Measurements from ENCODE around the gene CBR4. TPM values are rescaled to one million over a fixed set of nuclear protein-coding genes. Genes with fewer than 3 reads are reported as not detected.
"Not testable (repeated sequence)": the region's sequence is repeated elsewhere in the genome, so short reads cannot be mapped to it uniquely, and the experiment has no call there.

CBR4 gene
- total and polyA plus RNA-seq, 2 donors (not counting 3 experiments of a cell fraction or from before 2014, with no cell fraction given) = 4.8 to 26.3 TPM

DNA sequence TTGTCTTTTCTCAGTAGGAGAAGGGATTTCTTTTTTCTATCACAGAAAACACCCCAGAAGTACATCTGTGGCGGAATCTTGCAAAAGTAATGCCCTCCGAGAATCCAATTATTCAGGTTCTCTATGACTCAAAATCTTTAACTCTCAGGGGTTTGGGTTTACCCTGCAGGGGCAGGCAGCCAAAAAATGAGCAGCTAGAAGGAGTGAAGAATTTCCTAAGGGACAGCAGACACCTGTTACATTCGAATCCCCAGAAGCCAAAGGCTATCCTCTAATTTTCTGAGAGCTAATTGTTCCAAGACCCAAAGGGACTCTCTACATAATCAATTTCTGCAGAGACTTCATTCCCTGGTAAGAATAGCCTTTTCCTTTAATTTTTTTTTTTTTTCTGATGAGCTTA, 27.5 kb upstream of the CBR4 start:
- no peaks in the 10 kb centered on the region for H3K27me3 ChIP-seq (ENCODE audit: control insufficient read depth in 2 of 2, insufficient read depth in 2 of 2, low read length in 2 of 2)
- no peak for FAIRE-seq
- dilution Hi-C loops (cut with MboI; ENCODE audit: extremely low pct_ligation_motif_present, low sequenced_read_pairs) = no loop called here

DNA sequence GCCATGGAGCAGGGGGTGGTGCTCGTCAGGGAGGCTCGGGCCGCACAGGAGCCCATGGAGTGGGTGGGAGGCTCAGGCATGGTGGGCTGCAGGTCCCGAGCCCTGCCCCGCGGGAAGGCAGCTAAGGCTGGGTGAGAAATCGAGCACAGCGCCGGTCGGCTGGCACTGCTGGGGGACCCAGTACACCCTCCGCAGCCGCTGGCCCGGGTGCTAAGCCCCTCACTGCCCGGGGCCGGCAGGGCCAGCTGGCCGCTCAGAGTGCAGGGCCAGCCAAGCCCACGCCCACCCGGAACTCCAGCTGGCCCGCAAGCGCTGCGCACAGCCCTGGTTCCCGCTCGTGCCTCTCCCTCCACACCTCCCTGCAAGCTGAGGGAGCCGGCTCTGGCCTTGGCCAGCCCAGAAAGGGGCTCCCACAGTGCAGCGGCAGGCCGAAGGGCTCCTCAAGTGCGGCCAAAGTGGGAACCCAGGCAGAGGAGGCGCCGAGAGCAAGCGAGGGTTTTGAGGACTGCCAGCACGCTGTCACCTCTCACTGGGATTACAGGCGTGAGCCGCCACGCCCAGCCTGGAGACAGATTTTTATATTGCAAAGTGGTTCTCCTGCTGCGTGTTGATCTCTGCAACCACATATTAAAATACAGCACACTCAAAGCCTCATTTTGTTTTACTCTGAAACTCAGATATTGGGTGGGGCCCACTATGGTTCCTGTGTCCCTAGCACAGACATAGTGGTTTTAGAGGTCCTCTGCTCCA, 26.0 kb upstream of the CBR4 start:
- H3K4me3 ChIP-seq (replicated peaks in 1 of 3; ENCODE audit: insufficient read depth in 1 of 3, low read depth in 1 of 3, low read length in 3 of 3); POLR2A ChIA-PET; H3K9me1 ChIP-seq (replicated peaks; ENCODE audit: control insufficient read depth, extremely low read depth, insufficient read depth, low read length); CTCF ChIA-PET; BruUV-seq (replicated peaks); dilution Hi-C loops (cut with MboI; ENCODE audit: extremely low pct_ligation_motif_present, low sequenced_read_pairs); H3K4me1 ChIP-seq (ENCODE audit: control insufficient read depth, extremely low read depth, insufficient read depth, low read length); H3K9ac ChIP-seq (replicated peaks; ENCODE audit: extremely low read depth, insufficient read depth, low read length); DNase-seq (ENCODE audit: low read depth, low spot score); H4K20me1 ChIP-seq (replicated peaks; ENCODE audit: control insufficient read depth, extremely low read depth, insufficient read depth, low read length); H2AFZ ChIP-seq (ENCODE audit: low read depth, low read length); H3K36me3 ChIP-seq (ENCODE audit: control insufficient read depth in 2 of 2, extremely low read depth in 1 of 2, insufficient read depth in 2 of 2, low read length in 2 of 2); FAIRE-seq; H3K9me3 ChIP-seq (replicated peaks; ENCODE audit: control insufficient read depth, insufficient read depth, low read length); intact Hi-C loops (cut with micrococcal nuclease); H3K4me2 ChIP-seq (ENCODE audit: insufficient read depth, low read length); H3K27me3 ChIP-seq (ENCODE audit: control insufficient read depth in 2 of 2, insufficient read depth in 2 of 2, low read length in 2 of 2); H3K27ac ChIP-seq (ENCODE audit: insufficient read depth, low read depth, low read length); H3K79me2 ChIP-seq (ENCODE audit: control insufficient read depth, insufficient read depth, low read length): not testable (repeated sequence)

More for the DNA sequence above, 27.5 kb upstream of the CBR4 start:
- H3K36me3 ChIP-seq (ENCODE audit: control insufficient read depth in 2 of 2, extremely low read depth in 1 of 2, insufficient read depth in 2 of 2, low read length in 2 of 2) = no peaks in the 10 kb centered on the region
- ChIA-PET POLR2A (interaction anchor here (0.7 kb wide), 1 partner anchor 49 kb away, joined by 4 read pairs; no protein-coding TSS in a partner anchor), CTCF (no interaction called here)
- H3K9ac ChIP-seq (replicated peaks; ENCODE audit: extremely low read depth, insufficient read depth, low read length) = no peak overlapping the region
- no peaks in the 10 kb centered on the region for H3K4me1 ChIP-seq (ENCODE audit: control insufficient read depth, extremely low read depth, insufficient read depth, low read length)
- DNase-seq (ENCODE audit: low read depth, low spot score) = no peak
- no TSS peak for BruUV-seq (replicated peaks)
- no peak overlapping the region for H3K4me3 ChIP-seq (replicated peaks in 1 of 3; ENCODE audit: insufficient read depth in 1 of 3, low read depth in 1 of 3, low read length in 3 of 3)
- no peak overlapping the region for H3K4me2 ChIP-seq (ENCODE audit: insufficient read depth, low read length)
- H2AFZ ChIP-seq (ENCODE audit: low read depth, low read length) = no peak overlapping the region
- H3K9me3 ChIP-seq (replicated peaks; ENCODE audit: control insufficient read depth, insufficient read depth, low read length) = no peaks in the 10 kb centered on the region
- H4K20me1 ChIP-seq (replicated peaks; ENCODE audit: control insufficient read depth, extremely low read depth, insufficient read depth, low read length) = no peaks in the 10 kb centered on the region
- no peaks in the 10 kb centered on the region for H3K79me2 ChIP-seq (ENCODE audit: control insufficient read depth, insufficient read depth, low read length)
- no peak overlapping the region for H3K27ac ChIP-seq (ENCODE audit: insufficient read depth, low read depth, low read length)
- intact Hi-C loops (cut with micrococcal nuclease) = no loop called here
- no peak for TF ChIP-seq POLR2AphosphoS5 (IDR thresholded peaks at IDR 0.05; ENCODE audit: insufficient read depth, low read depth, low read length)
- TF ChIP-seq POLR2A (IDR thresholded peaks at IDR 0.05; ENCODE audit: low read depth, low read length) = no peak
- no peak for TF ChIP-seq EZH2 (IDR thresholded peaks at IDR 0.05; ENCODE audit: borderline replicate concordance, low read depth, low read length, severe bottlenecking)
- TF ChIP-seq JUN (IDR thresholded peaks at IDR 0.05; ENCODE audit: borderline replicate concordance, insufficient read depth, insufficient read length, low read depth) = no peak
- no peak for TF ChIP-seq MAX (IDR thresholded peaks at IDR 0.05; ENCODE audit: insufficient read depth, insufficient read length)
- no peak for TF ChIP-seq MYC (IDR thresholded peaks at IDR 0.05; ENCODE audit: low read depth, low read length)
- no peak for TF ChIP-seq CTCF (IDR thresholded peaks at IDR 0.05; ENCODE audit: extremely low read depth in 1 of 2, insufficient read depth in 1 of 2, low read depth in 1 of 2, low read length in 2 of 2)
- TF ChIP-seq FOS (IDR thresholded peaks at IDR 0.05; ENCODE audit: borderline replicate concordance, insufficient read depth, low read length) = no peak
- no peak for TF ChIP-seq GATA2 (IDR thresholded peaks at IDR 0.05; ENCODE audit: insufficient read depth, insufficient read length, low read depth, low read length)
- no peaks in the 10 kb centered on the region for H3K9me1 ChIP-seq (replicated peaks; ENCODE audit: control insufficient read depth, extremely low read depth, insufficient read depth, low read length)
